Measurements from ENCODE around the gene MAPK14.
"Not testable (repeated sequence)": the region's sequence is repeated elsewhere in the genome, so short reads cannot be mapped to it uniquely, and the experiment has no call there.

The MAPK14 gene

DNA sequence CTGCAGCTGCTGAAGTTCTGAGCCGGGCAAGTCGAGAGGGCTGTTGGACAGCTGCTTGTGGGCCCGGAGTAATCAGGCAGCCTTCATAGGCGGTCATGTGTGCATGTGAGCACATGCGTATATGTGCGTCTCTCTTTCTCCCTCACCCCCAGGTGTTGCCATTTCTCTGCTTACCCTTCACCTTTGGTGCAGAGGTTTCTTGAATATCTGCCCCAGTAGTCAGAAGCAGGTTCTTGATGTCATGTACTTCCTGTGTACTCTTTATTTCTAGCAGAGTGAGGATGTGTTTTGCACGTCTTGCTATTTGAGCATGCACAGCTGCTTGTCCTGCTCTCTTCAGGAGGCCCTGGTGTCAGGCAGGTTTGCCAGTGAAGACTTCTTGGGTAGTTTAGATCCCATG lies 81.5 kb downstream of the MAPK14 start:
- DNase-seq, result no peak

DNA sequence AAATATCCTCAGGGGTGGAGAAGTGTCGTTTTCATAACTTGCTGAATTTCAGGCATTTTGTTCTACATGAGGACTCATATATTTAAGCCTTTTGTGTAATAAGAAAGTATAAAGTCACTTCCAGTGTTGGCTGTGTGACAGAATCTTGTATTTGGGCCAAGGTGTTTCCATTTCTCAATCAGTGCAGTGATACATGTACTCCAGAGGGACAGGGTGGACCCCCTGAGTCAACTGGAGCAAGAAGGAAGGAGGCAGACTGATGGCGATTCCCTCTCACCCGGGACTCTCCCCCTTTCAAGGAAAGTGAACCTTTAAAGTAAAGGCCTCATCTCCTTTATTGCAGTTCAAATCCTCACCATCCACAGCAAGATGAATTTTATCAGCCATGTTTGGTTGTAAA lies 82.4 kb downstream of the MAPK14 start:
- DNase-seq, result no peak

DNA sequence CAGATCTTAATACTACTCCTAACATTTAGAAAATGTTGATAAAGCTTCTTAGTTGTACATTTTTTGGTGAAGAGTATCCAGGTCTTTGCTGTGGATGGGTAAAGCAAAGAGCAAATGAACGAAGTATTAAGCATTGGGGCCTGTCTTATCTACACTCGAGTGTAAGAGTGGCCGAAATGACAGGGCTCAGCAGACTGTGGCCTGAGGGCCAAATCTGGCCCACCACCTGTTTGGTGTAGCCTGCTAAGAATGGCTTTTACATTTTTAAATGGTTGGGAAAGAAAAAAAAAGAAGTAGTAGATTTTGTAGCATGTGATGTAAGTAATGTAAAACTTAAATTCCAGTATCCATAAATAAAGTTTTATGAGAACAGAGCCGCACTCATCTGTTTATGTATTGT lies 83.3 kb downstream of the MAPK14 start:
- DNase-seq, result no peak

DNA sequence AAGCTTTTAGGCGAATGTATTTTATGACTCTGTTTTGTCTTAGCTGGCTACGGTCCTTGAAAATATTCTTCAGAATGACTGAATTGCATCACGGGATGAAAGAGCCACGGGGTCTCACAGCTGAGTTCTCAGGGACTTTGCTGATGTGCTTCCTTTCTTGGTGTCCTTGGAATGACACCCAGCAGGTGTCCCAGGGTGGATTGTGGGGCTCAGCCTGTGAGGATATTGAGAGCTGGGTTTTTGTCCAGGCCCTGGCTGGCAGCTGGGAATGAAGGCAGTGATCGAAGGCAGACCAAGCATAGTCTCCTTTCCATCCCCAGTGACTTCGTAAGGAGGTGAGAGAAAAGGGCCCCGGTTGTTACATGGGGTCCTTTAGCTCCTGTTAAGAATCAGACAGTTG lies 83.9 kb downstream of the MAPK14 start:
- DNase-seq, result no peak

DNA sequence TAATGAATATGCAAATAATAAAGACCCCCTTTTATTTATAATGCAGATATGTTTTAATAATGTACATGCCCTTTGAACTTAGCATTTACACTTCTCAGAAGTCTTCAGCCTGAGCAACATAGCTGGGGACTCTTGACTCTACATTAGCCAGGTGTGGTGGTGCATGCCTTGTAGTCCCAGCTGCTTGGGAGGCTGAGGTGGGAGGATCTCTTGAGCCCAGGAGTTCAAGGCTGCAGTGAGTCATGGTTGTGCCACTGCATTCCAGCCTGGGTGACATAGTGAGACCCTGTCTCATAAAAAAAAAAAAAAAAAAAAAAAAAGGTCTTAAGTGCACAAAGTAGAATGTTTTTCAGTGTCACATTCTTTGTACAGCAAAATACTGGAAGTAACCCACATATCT lies 85.4 kb downstream of the MAPK14 start:
- DNase-seq, result no peak

DNA sequence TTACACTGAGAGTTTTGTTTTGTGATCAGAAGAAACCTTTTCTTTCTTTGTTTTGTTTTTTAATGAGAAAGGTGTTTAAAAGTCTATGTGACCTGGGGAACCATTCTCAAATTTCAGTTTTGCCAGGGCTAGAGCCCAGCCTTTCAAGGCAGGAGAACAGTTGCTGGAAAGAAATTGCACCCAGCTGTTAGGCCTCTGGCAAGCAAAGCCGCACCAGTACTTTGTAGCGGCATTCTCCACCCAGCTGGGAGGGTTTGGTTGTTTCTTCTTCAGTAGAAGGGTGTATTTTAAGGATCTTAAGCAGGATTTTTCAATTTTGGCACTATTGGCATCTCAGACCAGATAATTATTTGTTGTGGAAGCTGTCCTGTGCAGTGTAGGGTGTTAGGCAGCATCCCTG lies 86.1 kb downstream of the MAPK14 start:
- no peak for DNase-seq

DNA sequence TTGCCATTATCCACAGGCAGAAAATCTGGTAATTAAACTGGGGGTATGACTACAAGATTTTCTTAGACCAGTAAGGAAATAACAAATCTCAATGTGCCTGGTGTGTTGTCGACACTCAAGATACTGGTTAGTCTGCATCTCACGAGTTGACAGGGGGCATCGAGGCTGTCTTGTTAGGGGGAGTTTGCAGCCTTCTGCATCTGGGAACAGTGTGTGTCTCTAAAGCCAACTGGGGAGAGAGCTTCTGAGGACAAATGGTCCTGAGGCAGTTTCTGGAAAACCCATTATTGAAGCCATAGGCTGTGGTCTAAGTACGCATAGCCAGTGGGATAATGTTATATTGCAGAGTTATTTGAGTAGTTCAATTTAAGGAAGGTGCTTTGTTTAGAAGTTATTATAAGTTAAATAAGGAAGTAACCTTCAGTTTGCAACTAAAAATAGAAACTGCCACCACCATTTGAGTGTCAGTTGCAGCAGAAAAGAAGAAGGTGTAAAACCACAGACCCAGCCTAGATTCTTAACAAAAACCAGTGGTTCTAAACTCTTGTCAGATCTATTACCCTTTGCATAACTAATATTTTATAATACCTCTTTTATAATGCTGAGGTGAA lies 87.3 kb downstream of the MAPK14 start:
- no peak for DNase-seq

DNA sequence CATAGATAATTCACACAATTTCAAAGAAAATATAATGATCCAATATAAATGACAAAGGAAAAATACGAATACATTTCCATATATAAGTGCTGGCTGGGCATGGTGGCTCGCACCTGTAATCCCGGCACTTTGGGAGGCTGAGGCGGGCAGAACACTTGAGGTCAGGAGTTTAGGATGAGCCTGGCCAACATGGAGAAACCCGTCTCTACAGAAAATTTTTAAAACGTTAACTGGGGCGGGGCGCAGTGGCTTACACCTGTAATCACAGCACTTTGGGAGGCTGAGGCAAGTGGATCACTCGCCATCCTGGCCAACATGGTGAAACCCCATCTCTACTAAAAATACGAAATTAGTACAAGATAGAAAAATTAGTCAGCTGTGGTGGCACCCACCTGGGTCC lies 87.8 kb downstream of the MAPK14 start:
- no peak for DNase-seq

DNA sequence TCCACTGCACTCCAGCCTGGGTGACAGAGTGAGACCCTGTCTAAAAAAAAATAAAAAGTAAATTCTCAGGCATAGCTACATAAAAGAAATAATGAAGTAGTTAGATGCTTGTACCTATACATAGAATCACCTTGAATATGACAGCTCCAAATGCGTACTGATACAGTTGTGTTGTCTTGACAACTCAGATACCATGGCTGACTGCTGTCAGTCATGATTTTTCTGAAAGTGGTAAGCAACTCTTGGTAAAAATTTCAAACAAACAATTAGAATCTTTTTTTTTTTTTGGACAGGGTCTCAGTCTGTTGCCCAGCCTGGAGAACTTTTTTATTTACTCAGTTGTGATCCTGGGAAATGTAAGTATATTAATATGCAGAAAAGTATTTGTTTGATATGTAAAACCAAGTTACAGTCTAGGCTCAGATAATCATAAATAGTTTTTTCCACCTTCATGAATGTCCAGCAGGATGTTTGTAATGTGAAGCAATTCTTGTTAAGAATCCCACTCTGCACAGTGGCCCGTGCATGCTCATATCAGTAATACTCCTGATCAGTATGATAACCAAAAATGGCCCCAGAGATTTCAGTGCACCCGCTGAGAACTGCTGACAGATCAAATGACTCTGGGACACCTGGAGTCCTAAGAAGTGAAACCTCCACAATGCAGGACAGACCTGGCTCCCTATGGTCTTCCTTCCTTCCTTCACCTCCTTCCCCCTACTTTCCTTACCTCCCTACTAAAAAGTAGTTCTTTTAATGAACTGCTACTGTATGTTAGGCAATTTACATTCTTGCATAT lies 88.7 kb downstream of the MAPK14 start:
- DNase-seq, result no peak

DNA sequence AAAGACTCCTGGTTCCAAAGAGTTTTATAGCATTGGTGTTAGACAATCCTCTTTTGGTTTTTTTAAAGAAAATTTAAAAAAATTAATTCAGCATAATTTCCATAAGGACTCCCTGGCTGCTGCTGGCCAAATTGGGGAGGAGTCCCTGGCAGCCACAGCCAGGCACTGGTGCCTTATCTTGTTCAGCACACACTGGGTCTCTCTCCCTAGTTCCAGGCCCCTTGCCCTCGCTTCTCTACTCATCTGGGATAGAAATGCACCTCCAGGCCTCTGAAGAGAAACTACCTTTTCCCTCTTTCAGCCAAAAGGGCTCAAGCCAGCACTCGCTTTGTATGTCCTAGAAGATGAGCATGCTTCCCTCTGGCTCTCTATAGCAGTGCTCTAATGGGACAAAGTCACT lies 89.3 kb downstream of the MAPK14 start:
- DNase-seq, result no peak

DNA sequence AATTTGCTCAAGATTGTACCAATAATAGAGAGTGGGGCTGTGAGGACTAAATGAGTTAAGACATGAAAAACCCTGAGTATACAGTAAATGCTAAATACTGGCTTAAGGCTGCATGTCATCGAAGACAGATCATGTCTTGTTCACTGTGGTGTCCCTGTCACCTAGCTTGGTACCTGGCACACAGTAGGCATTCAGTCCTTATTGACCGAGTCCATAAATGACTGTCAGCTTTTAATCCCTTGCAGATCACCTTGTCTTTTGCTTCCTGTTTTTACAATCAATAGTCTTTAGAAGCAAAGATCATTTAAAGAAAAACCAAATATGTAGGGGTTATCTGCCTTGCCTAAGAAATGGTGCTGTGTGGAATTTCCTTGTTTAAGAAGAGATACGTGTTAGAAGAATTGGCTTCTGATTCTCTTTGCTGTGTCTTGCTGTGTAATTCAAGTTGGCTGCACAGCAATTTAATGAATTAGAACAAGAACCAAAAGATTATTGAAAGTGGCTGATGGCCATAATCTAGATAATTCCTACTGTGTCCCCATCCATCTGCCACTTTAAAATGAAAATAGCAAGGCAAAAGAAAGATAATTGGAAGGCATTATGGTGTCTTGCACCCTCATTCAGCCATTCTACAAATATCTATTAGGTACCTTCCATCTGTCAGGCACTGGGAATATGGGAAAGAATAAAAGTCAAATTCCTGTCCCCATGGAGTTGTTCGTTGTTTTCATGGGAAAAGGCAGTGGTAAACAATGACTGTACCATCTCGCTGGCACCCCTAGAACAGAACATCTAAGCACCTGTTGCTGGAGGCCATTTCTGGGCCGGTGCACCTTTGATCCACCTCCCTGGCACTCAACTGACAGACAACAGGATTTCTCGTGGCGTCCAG lies 90.3 kb downstream of the MAPK14 start:
- no peak for DNase-seq

DNA sequence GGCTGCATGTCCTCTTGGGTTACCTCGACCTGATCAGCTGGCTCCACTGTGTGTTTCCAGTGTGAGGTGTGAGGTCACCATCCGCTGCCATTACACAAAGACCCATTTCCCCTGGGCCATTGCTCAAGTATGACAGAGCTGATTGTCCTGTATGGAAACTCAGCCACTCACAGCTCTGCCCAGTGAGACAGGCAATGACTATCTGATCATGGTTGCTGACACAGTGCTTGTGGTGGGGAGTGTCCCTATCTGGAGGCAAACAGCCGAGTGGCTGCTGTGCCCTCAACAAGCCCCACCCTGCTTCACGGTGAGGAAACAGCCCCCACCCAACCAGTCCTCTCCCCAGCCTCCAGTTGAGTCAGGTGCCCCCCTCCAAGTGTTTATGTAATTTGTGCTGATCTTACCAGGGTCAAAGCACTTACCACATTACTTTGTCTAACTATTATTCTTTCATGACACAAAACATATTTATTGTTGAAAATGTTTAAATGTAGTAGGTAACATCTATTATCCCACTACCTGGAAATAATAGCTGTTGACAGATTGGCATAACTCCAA lies 91.0 kb downstream of the MAPK14 start:
- DNase-seq, result no peak

DNA sequence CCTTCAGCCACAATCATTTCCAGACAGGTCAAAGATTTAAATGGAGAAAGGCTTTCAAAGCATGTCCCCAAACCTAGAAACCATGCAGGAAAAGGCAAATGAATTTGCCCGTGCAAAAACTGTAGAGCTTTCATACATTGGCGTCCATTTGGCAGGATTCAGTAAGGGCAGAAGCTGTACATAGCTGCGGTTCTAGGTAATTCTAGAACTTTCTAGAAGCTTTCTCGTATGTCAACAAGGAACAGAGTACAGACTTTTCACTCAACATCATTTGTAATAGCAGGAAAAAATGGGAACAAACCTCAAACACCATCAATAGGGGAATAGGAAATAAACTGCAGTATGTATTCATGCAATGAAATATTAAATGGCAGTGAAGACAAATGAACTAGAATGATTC lies 91.6 kb downstream of the MAPK14 start:
- DNase-seq, result no peak

DNA sequence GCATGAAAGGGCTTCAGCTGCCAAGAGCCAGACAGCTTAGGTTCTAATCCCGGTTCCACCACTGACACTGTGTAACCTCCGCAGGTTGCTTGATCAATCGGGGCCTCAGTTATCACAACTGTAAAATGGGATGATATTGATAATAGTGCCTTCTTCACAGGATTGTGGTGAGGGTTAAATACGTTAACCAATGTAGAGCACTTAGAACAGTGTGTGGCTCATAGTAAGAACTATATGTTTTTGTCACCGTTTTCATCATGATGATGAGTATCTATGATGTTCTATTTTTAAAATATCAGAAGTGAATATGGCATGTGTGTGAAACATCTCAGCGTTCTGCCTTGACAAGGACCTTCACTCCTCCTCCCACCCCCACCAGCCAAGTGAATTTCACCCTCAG lies 92.4 kb downstream of the MAPK14 start:
- no peak for DNase-seq

DNA sequence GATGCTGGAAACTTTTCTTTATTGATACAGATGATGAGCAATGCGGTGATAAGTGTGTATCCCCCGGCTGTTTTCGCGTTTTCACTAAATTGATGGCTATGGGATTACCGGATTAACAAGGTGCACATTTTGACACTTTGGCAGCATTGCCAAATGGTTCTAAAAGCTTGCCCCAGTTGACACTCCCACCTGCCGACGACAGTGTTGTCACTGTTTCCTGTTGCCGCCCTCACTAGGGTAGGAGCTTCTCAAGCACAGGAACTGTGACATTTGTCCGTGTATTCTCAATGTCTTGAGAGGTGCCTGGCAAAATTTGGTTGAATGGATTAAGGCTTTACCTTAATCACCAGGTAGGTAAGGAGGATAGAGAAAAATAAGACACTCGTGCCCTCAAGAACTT lies 92.9 kb downstream of the MAPK14 start:
- DNase-seq, result no peak

DNA sequence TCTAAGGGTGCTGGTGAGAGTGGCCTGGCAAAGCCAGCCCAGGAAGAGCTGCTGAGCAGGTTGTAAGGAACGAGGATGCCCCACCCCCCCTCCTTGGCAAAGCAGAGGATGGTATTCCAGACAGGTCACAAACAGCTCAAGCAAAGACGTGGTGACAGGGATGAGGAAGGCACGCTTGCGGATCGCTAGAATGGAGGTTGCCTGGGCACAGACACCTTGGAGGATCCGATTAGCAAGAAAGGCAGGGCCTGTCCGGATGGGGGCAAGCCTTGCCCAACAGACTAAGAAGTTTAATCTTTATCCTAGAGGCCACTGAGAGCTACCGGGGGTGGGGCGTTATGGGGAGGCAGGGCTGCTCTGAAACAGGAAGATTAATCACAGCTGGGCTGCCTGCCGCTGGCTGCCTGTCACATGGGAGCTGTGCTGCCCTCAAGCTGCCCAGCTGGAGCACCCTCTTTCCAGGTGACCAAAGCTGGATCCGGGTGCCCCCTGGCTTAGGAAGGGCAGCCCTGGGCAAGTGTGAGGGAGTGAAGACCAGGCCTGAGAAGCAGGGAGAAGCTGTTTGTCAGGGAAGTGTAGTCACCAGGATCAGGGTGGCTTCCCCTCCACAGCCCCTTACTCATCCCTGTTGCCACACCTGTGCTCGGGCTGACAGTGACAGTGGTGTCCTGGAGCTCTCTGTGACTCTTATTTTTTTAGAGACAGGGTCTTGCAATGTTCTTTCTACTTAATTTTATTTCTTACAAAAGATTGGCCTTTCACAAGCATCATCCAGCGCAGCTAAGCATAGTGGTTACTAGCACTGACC lies 93.6 kb downstream of the MAPK14 start:
- DNase-seq, result no peak

DNA sequence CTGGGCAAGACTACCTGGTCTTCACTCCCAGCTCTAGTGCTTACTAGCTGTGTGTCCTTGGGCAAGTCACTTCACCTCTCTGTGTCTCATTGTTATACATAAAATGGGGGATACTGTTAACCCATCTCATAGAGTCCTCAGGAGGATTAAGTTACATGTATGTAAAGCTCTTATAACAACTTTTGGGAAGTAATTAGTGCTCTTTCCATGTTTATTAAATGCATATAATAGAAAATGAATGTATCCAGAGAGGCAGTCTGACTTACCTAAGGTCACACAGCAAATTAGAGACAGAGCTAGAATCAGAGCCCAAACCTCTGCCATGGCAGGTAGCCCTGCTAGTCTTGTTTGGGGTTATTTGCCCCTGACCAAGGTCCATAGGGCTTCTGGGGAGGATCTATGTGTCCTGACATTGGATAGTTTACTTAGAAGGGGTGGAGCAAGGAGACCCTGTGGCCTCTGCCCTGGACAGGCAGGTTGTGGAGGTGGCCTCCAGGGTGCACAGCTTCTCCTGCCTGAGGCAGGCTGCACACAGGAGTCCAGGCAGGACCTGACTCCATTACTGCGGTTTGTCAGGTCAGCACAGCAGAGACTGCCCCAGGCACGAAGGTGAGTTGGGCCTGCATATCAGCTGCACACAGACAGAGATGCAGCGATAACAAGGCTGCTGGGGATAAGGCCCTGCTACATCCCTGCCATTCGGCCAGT lies 94.3 kb downstream of the MAPK14 start:
- no peak for DNase-seq

DNA sequence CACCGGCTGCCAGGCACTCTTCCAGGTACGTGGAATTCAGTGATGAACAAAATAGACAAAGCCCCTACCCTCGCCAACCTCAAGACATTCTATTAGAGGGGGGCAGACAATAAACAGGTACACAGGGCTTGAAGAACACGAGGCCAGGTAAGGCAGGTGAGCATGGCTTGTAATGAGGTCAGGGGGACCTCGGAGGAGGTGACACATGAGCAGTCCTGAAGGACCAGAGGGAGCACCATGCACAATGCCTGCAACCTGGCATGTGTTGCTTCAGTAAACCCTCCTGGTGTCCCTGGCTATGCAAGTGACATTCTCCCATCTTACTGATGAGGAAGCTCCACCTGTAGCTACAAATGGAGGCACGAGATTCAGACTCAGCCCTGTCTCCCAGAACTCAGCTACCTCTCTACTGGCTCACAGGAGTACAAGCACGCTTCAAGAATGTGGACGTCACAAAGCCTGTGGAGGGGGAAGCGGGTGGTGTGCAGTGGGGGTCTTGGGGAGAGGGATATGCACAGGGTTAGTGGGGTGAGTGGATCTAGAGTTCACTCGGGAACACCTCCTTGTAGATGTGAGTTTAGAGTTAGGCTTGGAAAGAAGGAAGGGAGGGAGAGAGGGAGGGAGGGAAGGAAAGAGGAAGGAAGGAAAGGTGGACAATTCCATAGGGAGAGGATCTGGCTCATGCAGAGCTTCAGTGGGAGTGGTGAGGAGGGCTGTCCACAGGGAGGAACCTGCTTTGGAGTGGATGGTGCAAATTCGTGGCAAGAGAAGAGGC lies 95.1 kb downstream of the MAPK14 start:
- DNase-seq, result no peak

DNA sequence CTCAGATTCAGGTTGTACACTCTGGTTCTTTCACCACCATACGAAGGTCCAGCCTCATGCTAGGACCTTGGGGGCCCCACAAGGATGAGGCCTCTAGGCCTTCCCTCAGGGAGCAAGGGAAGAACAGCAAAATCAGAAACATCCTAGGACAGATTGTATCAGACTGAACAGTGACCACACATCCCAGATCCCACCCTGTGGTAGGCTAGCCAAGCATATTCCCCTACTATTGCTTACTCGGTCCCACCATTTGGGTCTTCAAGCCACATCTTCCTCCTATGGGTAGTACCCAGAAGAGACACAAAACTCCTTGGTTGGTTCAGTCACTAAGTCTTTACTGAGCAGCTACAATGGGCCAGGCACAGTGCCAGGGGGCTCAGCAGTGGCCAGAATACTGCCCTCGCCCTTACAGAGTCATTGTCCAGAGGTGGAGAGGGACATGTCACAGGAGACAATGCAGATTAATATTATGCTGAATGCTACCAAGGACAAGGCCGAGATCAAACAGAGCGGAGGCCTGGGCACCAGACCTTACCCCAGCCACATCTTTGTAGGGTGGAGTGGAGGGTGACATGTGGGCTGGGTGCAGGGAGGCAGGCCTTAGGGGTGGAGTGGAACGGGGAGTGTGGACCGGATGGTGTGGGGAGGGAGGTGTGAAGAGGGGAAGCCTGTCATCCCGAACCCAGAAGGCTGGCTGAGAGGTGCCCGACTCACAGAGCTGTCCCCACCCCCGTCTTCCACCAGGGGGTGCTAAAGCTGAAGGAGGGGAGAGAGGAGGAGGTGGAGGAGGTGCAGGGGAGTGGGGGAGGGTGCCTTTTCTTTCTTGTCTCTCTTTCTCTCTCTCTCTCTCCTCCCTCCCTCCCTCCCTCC lies 95.9 kb downstream of the MAPK14 start:
- DNase-seq, result peak; percentile 84

DNA sequence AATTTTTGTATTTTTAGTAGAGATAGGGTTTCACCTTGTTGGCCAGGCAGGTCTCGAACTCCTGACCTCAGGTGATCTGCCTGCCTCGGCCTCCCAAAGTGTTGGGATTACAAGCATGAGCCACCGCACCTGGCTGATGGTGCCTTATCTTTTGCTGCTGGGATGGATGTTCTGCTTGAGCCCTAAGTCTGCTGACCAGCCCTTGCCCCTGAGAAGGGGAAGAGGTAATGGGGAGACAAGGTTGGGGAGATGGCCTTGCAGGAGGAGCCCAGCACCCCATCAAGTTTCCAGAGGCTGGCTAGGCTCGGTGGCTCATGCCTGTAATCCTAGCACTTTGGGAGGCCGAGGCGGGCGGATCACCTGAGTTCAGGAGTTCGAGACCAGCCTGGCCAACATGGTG lies 96.7 kb downstream of the MAPK14 start:
- not testable (repeated sequence) for DNase-seq

Data from 8988T (cell line).